GM19240 (cell line): ENCODE results near the gene TCOF1.
A peak's percentile ranks its signal among the peaks of the same experiment; 100 is the strongest.
"Not testable (repeated sequence)": the region's sequence is repeated elsewhere in the genome, so short reads cannot be mapped to it uniquely, and the experiment has no call there.

Source experiments
- DNase-seq: peaks from one replicate; pipeline ENCODE4 v3.0.0; 2011; ENCODE audit warnings: low spot score; ENCODE audit not compliant: insufficient read length

TCOF1 gene

GRCh38 chr5:150422075-150422474 is 64.6 kb downstream of the TCOF1 start:
- no peak for DNase-seq

- no peak for DNase-seq
Observed at GRCh38 chr5:150422758-150423157, 65.3 kb downstream of the TCOF1 start.

- DNase-seq, result not testable (repeated sequence)
Observed at GRCh38 chr5:150426165-150426564, 68.7 kb downstream of the TCOF1 start.

GRCh38 chr5:150428106-150428876 is 70.8 kb downstream of the TCOF1 start:
- DNase-seq, result no peak

GRCh38 chr5:150428978-150429377 is 71.5 kb downstream of the TCOF1 start:
- no peak for DNase-seq

GRCh38 chr5:150429410-150429873 is 71.9 kb downstream of the TCOF1 start:
- DNase-seq, result no peak

GRCh38 chr5:150431048-150431447 is 73.6 kb downstream of the TCOF1 start:
- DNase-seq, result no peak

- no peak for DNase-seq
Observed at GRCh38 chr5:150431574-150431973, 74.1 kb downstream of the TCOF1 start.

- no peak for DNase-seq
Observed at GRCh38 chr5:150434464-150434863, 77.0 kb downstream of the TCOF1 start.

GRCh38 chr5:150436141-150436680 is 78.7 kb downstream of the TCOF1 start:
- peak; percentile 95 for DNase-seq

GRCh38 chr5:150438873-150439546 is 81.5 kb downstream of the TCOF1 start:
- no peak for DNase-seq

GRCh38 chr5:150440948-150441812 is 83.7 kb downstream of the TCOF1 start:
- no peak for DNase-seq

- no peak for DNase-seq
Observed at GRCh38 chr5:150441813-150442698, 84.6 kb downstream of the TCOF1 start.

GRCh38 chr5:150442699-150443080 is 85.2 kb downstream of the TCOF1 start:
- no peak for DNase-seq

- DNase-seq, result no peak
Observed at GRCh38 chr5:150443242-150444075, 86.0 kb downstream of the TCOF1 start.

GRCh38 chr5:150444770-150445169 is 87.3 kb downstream of the TCOF1 start:
- DNase-seq, result no peak

- no peak for DNase-seq
Observed at GRCh38 chr5:150446088-150446487, 88.6 kb downstream of the TCOF1 start.

- no peak for DNase-seq
Observed at GRCh38 chr5:150446583-150446982, 89.1 kb downstream of the TCOF1 start.

GRCh38 chr5:150447188-150447587 is 89.7 kb downstream of the TCOF1 start:
- no peak for DNase-seq

- no peak for DNase-seq
Observed at GRCh38 chr5:150448334-150448733, 90.8 kb downstream of the TCOF1 start.
